H9 (cell line): ENCODE results near the gene HYAL2. TPM values are rescaled to one million over a fixed set of nuclear protein-coding genes. Genes with fewer than 3 reads are reported as not detected.

Experiments
- DNase-seq: peaks from one replicate; pipeline ENCODE4 v3.0.0-alpha.2; 2017
- H2AFZ ChIP-seq: one replicate; pipeline ENCODE4 v1.6.1; 2013; ENCODE audit warnings: mild to moderate bottlenecking, low read length, control low read depth, moderate library complexity
- H2AK5ac ChIP-seq: 2 replicates; pipeline ENCODE4 v1.6.1; 2013; ENCODE audit warnings: low read length, control low read depth, mixed read lengths; ENCODE audit not compliant: insufficient read length
- H2BK120ac ChIP-seq: one replicate; pipeline ENCODE4 v1.6.1; 2013; ENCODE audit warnings: low read depth, mild to moderate bottlenecking, low read length, control low read depth, inconsistent platforms; ENCODE audit not compliant: poor library complexity, severe bottlenecking
- H2BK12ac ChIP-seq: 2 replicates; pipeline ENCODE4 v1.6.1; 2013; ENCODE audit warnings: low read length, control low read depth, mixed read lengths, low read depth; ENCODE audit not compliant: insufficient read length
- H2BK15ac ChIP-seq: 2 replicates; pipeline ENCODE4 v1.6.1; 2013; ENCODE audit warnings: low read depth, low read length, control low read depth
- H2BK20ac ChIP-seq: one replicate; pipeline ENCODE4 v1.6.1; 2013; ENCODE audit warnings: low read depth, mild to moderate bottlenecking, low read length, control low read depth, inconsistent platforms; ENCODE audit not compliant: poor library complexity, severe bottlenecking
- H2BK5ac ChIP-seq: 2 replicates; pipeline ENCODE4 v1.6.1; 2013; ENCODE audit warnings: low read length, control low read depth, mixed read lengths; ENCODE audit not compliant: insufficient read length
- H3K14ac ChIP-seq: 2 replicates; pipeline ENCODE4 v1.6.1; 2013; ENCODE audit warnings: low read length, control low read depth; ENCODE audit not compliant: insufficient read depth
- H3K18ac ChIP-seq: 2 replicates; pipeline ENCODE4 v1.6.1; 2013; ENCODE audit warnings: low read depth, mild to moderate bottlenecking, mixed read lengths, low read length, control low read depth; ENCODE audit not compliant: insufficient read length
- H3K23ac ChIP-seq: 2 replicates; pipeline ENCODE4 v1.6.1; 2013; ENCODE audit warnings: low read length, control low read depth, mixed read lengths, low read depth; ENCODE audit not compliant: insufficient read length
- H3K23me2 ChIP-seq: 2 replicates; pipeline ENCODE4 v1.6.1; 2013; ENCODE audit warnings: low read depth, mild to moderate bottlenecking, mixed read lengths, low read length, control low read depth; ENCODE audit not compliant: insufficient read length, poor library complexity, severe bottlenecking
- H3K27ac ChIP-seq: 2 replicates; pipeline ENCODE4 v1.5.1; 2013; ENCODE audit warnings: low read length, control low read depth, mixed read lengths, low read depth; ENCODE audit not compliant: insufficient read length
- H3K27me3 ChIP-seq: 2 replicates; pipeline ENCODE4 v1.6.1; 2013; ENCODE audit warnings: low read length, control low read depth, inconsistent platforms; ENCODE audit not compliant: insufficient read depth
- H3K4ac ChIP-seq: 2 replicates; pipeline ENCODE4 v1.6.1; 2013; ENCODE audit warnings: low read depth, mild to moderate bottlenecking, control low read depth, inconsistent platforms, low read length, moderate library complexity
- H3K4me1 ChIP-seq: 2 replicates; pipeline ENCODE4 v1.6.1; 2013; ENCODE audit warnings: low read length, control low read depth, inconsistent platforms; ENCODE audit not compliant: insufficient read depth
- H3K4me2 ChIP-seq: 2 replicates; pipeline ENCODE4 v1.6.1; 2013; ENCODE audit warnings: low read length, control low read depth, mixed read lengths; ENCODE audit not compliant: insufficient read length, insufficient read depth
- H3K56ac ChIP-seq: 2 replicates; pipeline ENCODE4 v1.6.1; 2013; ENCODE audit warnings: low read depth, mild to moderate bottlenecking, mixed read lengths, low read length, control low read depth; ENCODE audit not compliant: insufficient read length
- H3K79me1 ChIP-seq: 2 replicates; pipeline ENCODE4 v1.6.1; 2013; ENCODE audit warnings: low read depth, mild to moderate bottlenecking, moderate library complexity, low read length, control low read depth, inconsistent platforms; ENCODE audit not compliant: insufficient read depth, poor library complexity, severe bottlenecking
- H3K79me2 ChIP-seq: 2 replicates; pipeline ENCODE4 v1.6.1; 2013; ENCODE audit warnings: low read length, control low read depth, inconsistent platforms; ENCODE audit not compliant: insufficient read depth
- H3K9ac ChIP-seq: 2 replicates; pipeline ENCODE4 v1.6.1; 2013; ENCODE audit warnings: low read length, control low read depth, mixed read lengths; ENCODE audit not compliant: insufficient read length; ENCODE audit errors: extremely low read depth
- H3K9me3 ChIP-seq: one replicate; pipeline ENCODE4 v1.6.1; 2013; ENCODE audit warnings: low read depth, low read length, inconsistent platforms; ENCODE audit not compliant: control insufficient read depth
- H3T11ph ChIP-seq: one replicate; pipeline ENCODE4 v1.6.1; 2013; ENCODE audit warnings: mild to moderate bottlenecking, low read length, control low read depth, inconsistent platforms
- H4K20me1 ChIP-seq: one replicate; pipeline ENCODE4 v1.6.1; 2013; ENCODE audit not compliant: control insufficient read depth, insufficient read length, insufficient read depth
- H4K5ac ChIP-seq: 2 replicates; pipeline ENCODE4 v1.6.1; 2013; ENCODE audit warnings: low read depth, mild to moderate bottlenecking, mixed read lengths, low read length, control low read depth; ENCODE audit not compliant: insufficient read length
- H4K8ac ChIP-seq: replicated peaks from 2 replicates; pipeline ENCODE4 v1.6.1; 2013; ENCODE audit warnings: low read length, control low read depth, mixed read lengths, low read depth; ENCODE audit not compliant: insufficient read length
- H4K91ac ChIP-seq: 2 replicates; pipeline ENCODE4 v1.6.1; 2013; ENCODE audit warnings: low read depth, mild to moderate bottlenecking, moderate library complexity, mixed read lengths, low read length, control low read depth; ENCODE audit not compliant: insufficient read length
- H3K27ac Mint-ChIP-seq, 3 experiments: 2 replicates in 2 of 3; 3 replicates in 1 of 3; pipeline ENCODE4 v1.8.0; 2020 to 2021; ENCODE audit warnings: mixed read lengths in 3 of 3, mild to moderate bottlenecking in 1 of 3, moderate library complexity in 1 of 3
- H3K27me3 Mint-ChIP-seq: 2 replicates; pipeline ENCODE4 v1.8.0; 2021; ENCODE audit warnings: low read depth, mild to moderate bottlenecking, moderate library complexity, mixed read lengths
- H3K36me3 Mint-ChIP-seq, 3 experiments: 2 replicates in 2 of 3; 3 replicates in 1 of 3; pipeline ENCODE4 v1.8.0; 2020 to 2021; ENCODE audit warnings: low read depth in 3 of 3, mixed read lengths in 3 of 3; ENCODE audit not compliant: insufficient read depth in 1 of 3
- H3K4me1 Mint-ChIP-seq, 2 experiments: 2 replicates each; pipeline ENCODE4 v1.8.0; 2020; ENCODE audit warnings: mixed read lengths in 2 of 2
- H3K4me3 Mint-ChIP-seq, 2 experiments: 2 replicates in 1 of 2; 3 replicates in 1 of 2; pipeline ENCODE4 v1.8.0; 2020 to 2021; ENCODE audit warnings: mild to moderate bottlenecking in 2 of 2, mixed read lengths in 2 of 2, moderate library complexity in 1 of 2
- H3K9me3 Mint-ChIP-seq, 2 experiments: 2 replicates in 1 of 2; 3 replicates in 1 of 2; pipeline ENCODE4 v1.8.0; 2020; ENCODE audit warnings: mild to moderate bottlenecking in 2 of 2, mixed read lengths in 2 of 2, moderate library complexity in 1 of 2
- WGBS: extraction: QIAGEN DNeasy Blood & Tissue Kit; methylation state at CpG from one replicate; pipeline ENCODE4 v1.1.7; 2013; ENCODE audit warnings: missing lambda C conversion rate, low lambda C conversion rate, mixed read lengths; ENCODE audit not compliant: insufficient read length; ENCODE audit errors: extremely low coverage; 5-methylcytosine and 5-hydroxymethylcytosine counted together
- total RNA-seq: library from RNA; stranded (reverse); gene quantifications from 2 replicates; pipeline ENCODE4 v1.2.1, GENCODE V29; 2021
- TF ChIP-seq, protein P1 (sequence below): fragments of 200-600 bp; sonication (generic); conservative IDR thresholded peaks from 3 replicates; pipeline ENCODE4 v1.8.0; 2021; ENCODE audit warnings: antibody characterized with exemption, mild to moderate bottlenecking

HYAL2 gene
- total RNA-seq, 1 experiment from 2014 or later: 51.9 TPM

- no peak overlapping the region for H4K5ac ChIP-seq
- H4K8ac ChIP-seq: no peak overlapping the region
- peak; percentile 60 for DNase-seq
- no peak overlapping the region for H2BK12ac ChIP-seq
- no peak overlapping the region for H2BK15ac ChIP-seq
- no peaks in the 10 kb centered on the region for H3K9me3 ChIP-seq
- peak overlapping the region in 1 of 2 experiments; percentile 14; a peak in 1 of 5 replicates for H3K4me3 Mint-ChIP-seq
- H3K4me1 Mint-ChIP-seq: peaks cover 18 to 19% of the 10 kb centered on the region in 2 experiments
- no peak overlapping the region for H2AK5ac ChIP-seq
- no peak overlapping the region for H3T11ph ChIP-seq
- no peak overlapping the region for H2BK20ac ChIP-seq
- H3K14ac ChIP-seq: no peak overlapping the region
- no peak overlapping the region for H4K91ac ChIP-seq
- no peak overlapping the region for H3K18ac ChIP-seq
- no peaks in the 10 kb centered on the region; the same call in 1 of the 2 replicates for H3K4me1 ChIP-seq
- peaks cover 38% of the 10 kb centered on the region for H3K27me3 Mint-ChIP-seq
- H3K23me2 ChIP-seq: peaks cover 19% of the 10 kb centered on the region
- H3K4ac ChIP-seq: no peak overlapping the region
- TF ChIP-seq, protein P1, sequence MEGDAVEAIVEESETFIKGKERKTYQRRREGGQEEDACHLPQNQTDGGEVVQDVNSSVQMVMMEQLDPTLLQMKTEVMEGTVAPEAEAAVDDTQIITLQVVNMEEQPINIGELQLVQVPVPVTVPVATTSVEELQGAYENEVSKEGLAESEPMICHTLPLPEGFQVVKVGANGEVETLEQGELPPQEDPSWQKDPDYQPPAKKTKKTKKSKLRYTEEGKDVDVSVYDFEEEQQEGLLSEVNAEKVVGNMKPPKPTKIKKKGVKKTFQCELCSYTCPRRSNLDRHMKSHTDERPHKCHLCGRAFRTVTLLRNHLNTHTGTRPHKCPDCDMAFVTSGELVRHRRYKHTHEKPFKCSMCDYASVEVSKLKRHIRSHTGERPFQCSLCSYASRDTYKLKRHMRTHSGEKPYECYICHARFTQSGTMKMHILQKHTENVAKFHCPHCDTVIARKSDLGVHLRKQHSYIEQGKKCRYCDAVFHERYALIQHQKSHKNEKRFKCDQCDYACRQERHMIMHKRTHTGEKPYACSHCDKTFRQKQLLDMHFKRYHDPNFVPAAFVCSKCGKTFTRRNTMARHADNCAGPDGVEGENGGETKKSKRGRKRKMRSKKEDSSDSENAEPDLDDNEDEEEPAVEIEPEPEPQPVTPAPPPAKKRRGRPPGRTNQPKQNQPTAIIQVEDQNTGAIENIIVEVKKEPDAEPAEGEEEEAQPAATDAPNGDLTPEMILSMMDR: peak; percentile 71
- H2BK120ac ChIP-seq: no peak overlapping the region
- H3K79me1 ChIP-seq: no peaks in the 10 kb centered on the region
- H3K27ac Mint-ChIP-seq: no peak overlapping the region; a peak in 1 of 7 replicates
- H3K9me3 Mint-ChIP-seq: no peaks in the 10 kb centered on the region
- no peaks in the 10 kb centered on the region for H3K79me2 ChIP-seq
- no peak overlapping the region for H3K23ac ChIP-seq
- H2BK5ac ChIP-seq: no peak overlapping the region
- H3K36me3 Mint-ChIP-seq: peaks cover 6 to 15% (median 7%) of the 10 kb centered on the region in 3 experiments; a peak in 6 of 7 replicates
- H3K27me3 ChIP-seq: peaks cover 6% of the 10 kb centered on the region; the same call in 1 of the 2 replicates
- H2AFZ ChIP-seq: no peak overlapping the region
- H4K20me1 ChIP-seq: no peaks in the 10 kb centered on the region
- no peak overlapping the region for H3K56ac ChIP-seq
- H3K4me2 ChIP-seq: no peak overlapping the region
- H3K9ac ChIP-seq: no peak overlapping the region
- H3K27ac ChIP-seq: no peak overlapping the region
- no CpG with 5 or more reads among the region's 14 CpGs for WGBS
Observed at GRCh38 chr3:50347187-50347813, 24.8 kb upstream of the HYAL2 start.
